Endothelial cell (in vitro differentiated cells): ENCODE measurements around the gene SLCO3A1. TPM values are rescaled to one million over a fixed set of nuclear protein-coding genes. Genes with fewer than 3 reads are reported as not detected.

ENCODE experiments used
- DNase-seq: peaks from one replicate; pipeline ENCODE4 v3.0.0; 2021; ENCODE audit warnings: low spot score
- H3K27ac Mint-ChIP-seq: one replicate; pipeline ENCODE4 v1.8.0; 2021; ENCODE audit warnings: mixed read lengths, inconsistent platforms; ENCODE audit not compliant: unreplicated experiment
- H3K27me3 Mint-ChIP-seq: one replicate; pipeline ENCODE4 v1.8.0; 2021; ENCODE audit warnings: mild to moderate bottlenecking, moderate library complexity, mixed read lengths, inconsistent platforms; ENCODE audit not compliant: unreplicated experiment
- H3K36me3 Mint-ChIP-seq: one replicate; pipeline ENCODE4 v1.8.0; 2021; ENCODE audit warnings: mild to moderate bottlenecking, low read depth, mixed read lengths, inconsistent platforms; ENCODE audit not compliant: unreplicated experiment
- H3K4me1 Mint-ChIP-seq: one replicate; pipeline ENCODE4 v1.8.0; 2021; ENCODE audit warnings: mild to moderate bottlenecking, mixed read lengths, inconsistent platforms; ENCODE audit not compliant: unreplicated experiment
- H3K4me3 Mint-ChIP-seq: one replicate; pipeline ENCODE4 v1.8.0; 2021; ENCODE audit warnings: mild to moderate bottlenecking, mixed read lengths, inconsistent platforms; ENCODE audit not compliant: unreplicated experiment
- H3K9me3 Mint-ChIP-seq: one replicate; pipeline ENCODE4 v1.8.0; 2021; ENCODE audit warnings: mixed read lengths, inconsistent platforms; ENCODE audit not compliant: unreplicated experiment
- CTCF ChIP-seq: fragments of 200-600 bp; sonication (generic); IDR thresholded peaks from one replicate; pipeline ENCODE4 v1.5.0; 2021; ENCODE audit warnings: antibody characterized with exemption; ENCODE audit not compliant: unreplicated experiment
- total RNA-seq: library from RNA; stranded (reverse); fragmentation: NEBNext Ultra II Directional; extraction: Animal tissue kit (Norgen Biotek cat#: 25700); gene quantifications from one replicate; pipeline ENCODE4 v1.2.1, GENCODE V29; 2021; ENCODE audit not compliant: unreplicated experiment

SLCO3A1 gene
- total RNA-seq, 1 donor from 2014 or later: 30.9 TPM

- no peak for TF ChIP-seq CTCF
- peaks cover 14% of the 10 kb centered on the region for H3K36me3 Mint-ChIP-seq
- no peaks in the 10 kb centered on the region for H3K9me3 Mint-ChIP-seq
- H3K27ac Mint-ChIP-seq: no peak overlapping the region
- no peak overlapping the region for H3K4me3 Mint-ChIP-seq
- H3K27me3 Mint-ChIP-seq: peaks cover 2% of the 10 kb centered on the region
- no peak for DNase-seq
- no peaks in the 10 kb centered on the region for H3K4me1 Mint-ChIP-seq
Observed at GRCh38 chr15:92157666-92158298, 304.3 kb downstream of the SLCO3A1 start.

- Mint-ChIP-seq H3K36me3 (peaks cover 14% of the 10 kb centered on the region), H3K4me1 (no peaks in the 10 kb centered on the region), H3K27me3 (peaks cover 2% of the 10 kb centered on the region), H3K27ac (no peak overlapping the region), H3K4me3 (no peak overlapping the region), H3K9me3 (no peaks in the 10 kb centered on the region)
- no peak for DNase-seq
- no peak for TF ChIP-seq CTCF
Observed at GRCh38 chr15:92158426-92158825, 304.9 kb downstream of the SLCO3A1 start.

- no peaks in the 10 kb centered on the region for H3K9me3 Mint-ChIP-seq
- no peaks in the 10 kb centered on the region for H3K4me1 Mint-ChIP-seq
- H3K27me3 Mint-ChIP-seq: peaks cover 2% of the 10 kb centered on the region
- TF ChIP-seq CTCF: no peak
- H3K4me3 Mint-ChIP-seq: no peak overlapping the region
- no peak overlapping the region for H3K27ac Mint-ChIP-seq
- no peak for DNase-seq
- H3K36me3 Mint-ChIP-seq: peaks cover 4% of the 10 kb centered on the region
Observed at GRCh38 chr15:92159481-92159880, 306.0 kb downstream of the SLCO3A1 start.

GRCh38 chr15:92159906-92160841 lies 306.7 kb downstream of the SLCO3A1 start:
- peaks cover 1% of the 10 kb centered on the region for H3K27me3 Mint-ChIP-seq
- DNase-seq: no peak
- H3K4me3 Mint-ChIP-seq: no peak overlapping the region
- no peak for TF ChIP-seq CTCF
- no peaks in the 10 kb centered on the region for H3K9me3 Mint-ChIP-seq
- H3K4me1 Mint-ChIP-seq: no peaks in the 10 kb centered on the region
- H3K36me3 Mint-ChIP-seq: no peaks in the 10 kb centered on the region
- H3K27ac Mint-ChIP-seq: no peak overlapping the region
